Common myeloid progenitor, CD34-positive (primary cell): ENCODE measurements around the gene CD2BP2.
"Not testable (repeated sequence)": the region's sequence is repeated elsewhere in the genome, so short reads cannot be mapped to it uniquely, and the experiment has no call there.

Experiments
- CTCF ChIA-PET: fragments of 350-600 bp; sonication (Branson Sonifier 250); formaldehyde crosslinking; loops from one replicate; lab custom pipeline; 2021; ENCODE audit warnings: antibody characterized with exemption; lab: Charles Lee
- POLR2A ChIA-PET: fragments of 350-600 bp; sonication (Branson Sonifier 250); formaldehyde crosslinking; loops from one replicate; lab custom pipeline; 2021; ENCODE audit warnings: antibody characterized with exemption; lab: Charles Lee
- DNase-seq, 3 donors: peaks; one replicate each; pipeline versions ENCODE4 v3.0.0 to v3.0.0-alpha.2; 2013
- H3K27ac ChIP-seq, 2 experiments: 1 replicate in 1 of 2; 2 replicates in 1 of 2; pipeline ENCODE4 v1.7.0; 2013; ENCODE audit warnings: inconsistent platforms in 2 of 2, low read length in 2 of 2, mild to moderate bottlenecking in 2 of 2, low read depth in 1 of 2, moderate library complexity in 1 of 2; ENCODE audit not compliant: severe bottlenecking in 2 of 2, insufficient read depth in 1 of 2, poor library complexity in 1 of 2
- H3K27me3 ChIP-seq, 5 experiments: replicated peaks in 2 of 5; 1 replicate in 3 of 5; 2 replicates in 2 of 5; pipeline versions ENCODE4 v1.6.1 to v1.7.0; 2013; ENCODE audit warnings: low read length in 4 of 5, mild to moderate bottlenecking in 2 of 5, moderate library complexity in 2 of 5, inconsistent platforms in 1 of 5; ENCODE audit not compliant: insufficient read depth in 5 of 5, control insufficient read depth in 4 of 5
- H3K36me3 ChIP-seq, 4 experiments: 1 replicate in 2 of 4; 2 replicates in 2 of 4; pipeline versions ENCODE4 v1.6.1 to v1.7.0; 2013; ENCODE audit warnings: low read length in 3 of 4, control low read depth in 1 of 4, mild to moderate bottlenecking in 1 of 4; ENCODE audit not compliant: control insufficient read depth in 4 of 4, insufficient read depth in 4 of 4
- H3K4me1 ChIP-seq, 4 experiments: 1 replicate in 3 of 4; 2 replicates in 1 of 4; pipeline versions ENCODE4 v1.6.1 to v1.7.1; 2013; ENCODE audit warnings: low read length in 3 of 4, mild to moderate bottlenecking in 3 of 4, control low read depth in 1 of 4, inconsistent platforms in 1 of 4, moderate library complexity in 1 of 4; ENCODE audit not compliant: control insufficient read depth in 4 of 4, insufficient read depth in 4 of 4; ENCODE audit errors: control extremely low read depth in 1 of 4
- H3K4me3 ChIP-seq, 7 experiments: 1 replicate in 4 of 7; 2 replicates in 3 of 7; pipeline versions ENCODE4 v1.5.1 to v1.7.0; 2013; ENCODE audit warnings: mild to moderate bottlenecking in 7 of 7, low read length in 6 of 7, moderate library complexity in 6 of 7, inconsistent platforms in 2 of 7, low read depth in 2 of 7, control low read depth in 1 of 7; ENCODE audit not compliant: insufficient read depth in 4 of 7, control insufficient read depth in 1 of 7; ENCODE audit errors: extremely low read depth in 1 of 7
- H3K9me3 ChIP-seq, 5 experiments: 1 replicate in 4 of 5; 2 replicates in 1 of 5; pipeline versions ENCODE4 v1.6.1 to v1.7.1; 2013; ENCODE audit warnings: low read length in 4 of 5, mild to moderate bottlenecking in 2 of 5, inconsistent platforms in 1 of 5, low read depth in 1 of 5, moderate library complexity in 1 of 5; ENCODE audit not compliant: control insufficient read depth in 4 of 5, insufficient read depth in 2 of 5; ENCODE audit errors: control extremely low read depth in 1 of 5
- WGBS: methylation state at CpG from one replicate; pipeline ENCODE4 v1.1.5; 2013; ENCODE audit not compliant: insufficient coverage; 5-methylcytosine and 5-hydroxymethylcytosine counted together

The CD2BP2 gene

DNA sequence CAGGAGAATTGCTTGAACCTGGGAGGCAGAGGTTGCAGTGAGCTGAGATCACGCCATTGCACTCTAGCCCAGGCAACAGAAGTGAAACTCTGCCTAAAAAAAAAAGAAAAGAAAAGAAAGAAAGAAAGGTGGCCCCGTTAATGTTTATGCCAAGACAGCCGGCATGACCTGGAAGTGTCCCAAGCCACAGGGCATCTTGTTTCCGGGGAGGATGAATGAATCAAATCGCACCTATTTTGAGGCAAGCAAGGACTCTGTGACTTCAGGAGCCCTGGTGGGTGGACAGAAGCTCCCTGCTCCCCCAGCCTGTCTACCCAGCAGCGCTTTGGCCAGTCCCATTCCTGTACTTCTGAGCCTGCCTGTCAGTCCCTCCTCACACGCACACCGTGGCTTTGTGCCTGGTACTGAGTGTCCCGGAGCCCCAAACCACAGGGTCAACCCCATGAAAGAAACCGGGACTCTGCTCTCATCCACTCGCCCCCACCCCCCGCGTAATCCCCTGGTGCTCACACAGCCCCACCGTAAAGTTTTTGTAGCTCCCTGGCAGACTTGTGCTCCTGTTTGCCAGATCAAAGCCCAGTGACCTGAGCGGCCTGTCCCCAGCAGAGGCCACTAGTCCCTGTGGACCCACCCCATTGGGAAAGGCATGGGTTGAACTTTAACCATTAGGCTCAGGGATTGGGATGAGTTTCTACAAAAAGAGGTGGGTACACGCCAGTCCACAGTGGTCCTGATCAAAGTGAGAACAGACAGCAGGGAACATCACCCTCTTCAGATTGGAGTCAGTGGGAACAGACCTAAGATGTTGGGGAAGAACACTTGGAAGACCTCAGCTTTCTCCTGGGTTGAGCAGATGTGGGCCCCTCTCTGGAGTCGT is 19.3 kb downstream of the CD2BP2 start:
- POLR2A ChIA-PET, result interaction anchor here (0.6 kb wide), 1 partner anchor 9 kb away, joined by 3 read pairs; no protein-coding TSS in a partner anchor
- DNase-seq, result peak in 1 of 3 donors; percentile 64
- no peaks in the 10 kb centered on the region for H3K9me3 ChIP-seq
- peak overlapping the region in 1 of 2 experiments; percentile 73 for H3K27ac ChIP-seq
- no peaks in the 10 kb centered on the region for H3K27me3 ChIP-seq
- CTCF ChIA-PET, result interaction anchor here (0.9 kb wide), 1 partner anchor 19 kb away, joined by 4 read pairs; the partner anchor contains the start of gene CD2BP2
- WGBS, result 50% methylated on average over 14 of the region's 17 CpGs
- H3K4me3 ChIP-seq, result peak overlapping the region; percentile 59 to 88 (median 73)
- H3K4me1 ChIP-seq, result peaks cover 0 to 19% (median 13%) of the 10 kb centered on the region in 4 experiments
- no peaks in the 10 kb centered on the region for H3K36me3 ChIP-seq

DNA sequence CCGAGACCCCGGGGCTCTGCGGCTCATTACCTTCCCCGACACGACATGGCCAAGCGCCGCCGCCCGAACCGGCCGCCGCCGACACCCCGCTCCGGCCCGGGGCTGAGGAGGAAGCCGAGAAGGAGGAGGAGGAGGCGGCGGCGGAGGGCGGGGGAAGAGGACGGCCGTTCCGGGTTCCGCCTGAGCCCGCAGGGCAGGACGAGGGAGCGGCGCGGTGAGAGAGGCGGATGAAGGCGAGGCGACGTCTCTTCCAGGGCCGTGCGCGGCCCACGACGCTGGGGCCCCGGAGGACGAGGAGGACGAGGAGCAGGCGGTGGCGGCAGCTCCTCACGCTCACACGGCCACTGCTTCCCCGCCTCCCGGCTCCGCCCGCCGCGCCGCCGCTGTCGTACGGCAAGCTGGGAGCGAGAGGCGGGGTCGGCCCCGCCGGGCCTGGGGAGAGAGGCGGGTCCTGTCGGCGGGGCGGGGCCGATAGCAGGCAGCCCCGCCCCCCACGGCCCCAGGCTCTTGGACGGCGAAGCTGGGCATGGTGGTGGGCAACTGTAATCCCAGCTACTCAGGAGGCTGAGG is 20.0 kb downstream of the CD2BP2 start:
- peaks cover 0 to 16% (median 13%) of the 10 kb centered on the region in 4 experiments for H3K4me1 ChIP-seq
- 0% methylated on average over 52 of the region's 70 CpGs for WGBS
- not testable (repeated sequence) for H3K9me3 ChIP-seq

DNA sequence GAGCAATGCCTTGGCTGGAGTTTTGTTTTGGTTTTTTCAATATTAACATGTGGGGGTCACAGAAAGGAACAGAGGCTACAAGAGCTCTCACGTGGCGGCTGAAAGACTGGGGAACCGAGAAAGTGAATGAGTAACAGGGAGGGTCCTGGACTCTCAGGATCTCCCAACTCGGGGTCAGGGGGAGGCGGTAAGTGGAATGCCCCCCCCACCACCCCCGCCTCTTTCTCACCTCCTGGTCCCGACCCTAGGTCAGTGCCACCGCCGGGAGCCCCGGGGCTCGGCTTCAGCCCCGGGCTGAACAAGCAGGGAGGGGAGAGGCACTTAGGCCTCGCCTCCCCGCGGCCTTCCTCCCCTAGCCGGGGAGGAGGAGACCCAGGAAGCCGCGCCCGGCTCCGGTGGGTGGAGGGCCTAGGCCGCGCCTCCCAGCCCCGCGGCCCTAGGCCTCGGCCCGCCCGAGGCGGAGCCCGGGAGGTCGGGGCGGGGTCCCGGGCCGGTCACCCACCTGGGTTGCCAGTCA is 20.6 kb downstream of the CD2BP2 start:
- H3K27me3 ChIP-seq, H3K9me3 ChIP-seq, CTCF ChIA-PET, POLR2A ChIA-PET, H3K36me3 ChIP-seq: not testable (repeated sequence)
- WGBS, result 0% methylated on average over 9 of the region's 33 CpGs
- peak; percentile 71 to 84 (median 78) for DNase-seq
- Histone ChIP-seq H3K4me1 (peaks cover 0 to 16% (median 13%) of the 10 kb centered on the region in 4 experiments), H3K27ac (peak overlapping the region in 1 of 2 experiments; percentile 73), H3K4me3 (peak overlapping the region; percentile 42 to 88 (median 73))

More for the DNA sequence above, 20.0 kb downstream of the CD2BP2 start:
- ChIA-PET POLR2A (interaction anchor here (0.6 kb wide), 1 partner anchor 9 kb away, joined by 3 read pairs; no protein-coding TSS in a partner anchor), CTCF (interaction anchor here (0.9 kb wide), 1 partner anchor 20 kb away, joined by 4 read pairs; the partner anchor contains the start of gene CD2BP2)
- DNase-seq, result peak; percentile 73 to 82 (median 81)
- not testable (repeated sequence) for H3K36me3 ChIP-seq, H3K27me3 ChIP-seq
- H3K4me3 ChIP-seq, result peak overlapping the region; percentile 59 to 88 (median 73)
- peak overlapping the region in 1 of 2 experiments; percentile 73 for H3K27ac ChIP-seq

DNA sequence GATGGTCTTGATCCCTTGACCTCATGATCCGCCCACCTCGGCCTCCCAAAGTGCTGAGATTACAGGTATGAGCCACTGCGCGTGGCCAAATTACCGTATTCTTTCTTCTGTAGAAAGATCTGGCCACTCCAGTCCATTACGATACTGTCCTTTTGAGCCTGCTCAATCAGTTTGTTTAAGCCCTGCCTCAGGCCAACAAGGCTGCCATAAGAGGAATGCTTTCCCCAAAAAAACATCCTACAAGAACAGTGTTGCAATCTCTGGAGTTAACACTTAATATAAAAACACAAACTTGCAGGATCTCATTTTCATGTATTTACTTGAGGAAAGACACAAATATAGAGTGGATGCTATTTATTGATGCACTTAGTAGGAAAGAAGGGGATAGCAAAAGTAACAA is 30.9 kb downstream of the CD2BP2 start:
- H3K4me1 ChIP-seq, H3K36me3 ChIP-seq, H3K27me3 ChIP-seq, H3K9me3 ChIP-seq, H3K27ac ChIP-seq, H3K4me3 ChIP-seq, DNase-seq: not testable (repeated sequence)
- ChIA-PET CTCF (interaction anchor here (0.6 kb wide), 1 partner anchor 25 kb away, joined by 4 read pairs; no protein-coding TSS in a partner anchor), POLR2A (interaction anchor here (0.6 kb wide), 1 partner anchor 20 kb away, joined by 3 read pairs; no protein-coding TSS in a partner anchor)
- WGBS, result 100% methylated on average over 2 of the region's 6 CpGs

DNA sequence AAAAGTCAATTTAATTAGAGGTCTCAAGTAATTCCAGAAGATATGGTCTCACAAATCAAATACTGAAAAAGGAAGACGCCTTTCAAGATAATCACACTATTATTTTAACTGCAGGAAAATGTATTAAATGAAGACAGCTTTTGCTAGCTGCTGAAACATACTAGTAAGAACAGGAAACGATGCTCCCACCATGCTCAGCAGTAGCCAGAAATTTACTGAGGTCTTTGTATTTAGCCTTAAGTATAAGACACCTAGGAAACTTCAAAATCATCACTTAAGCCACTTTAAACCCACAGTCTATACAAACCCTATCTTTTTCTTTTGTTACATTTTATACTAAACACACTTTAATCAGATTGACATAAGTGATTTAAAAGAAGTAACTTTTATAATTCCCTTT is 36.5 kb downstream of the CD2BP2 start:
- H3K36me3 ChIP-seq, H3K9me3 ChIP-seq, POLR2A ChIA-PET, DNase-seq, CTCF ChIA-PET, H3K4me1 ChIP-seq, H3K4me3 ChIP-seq, H3K27me3 ChIP-seq, H3K27ac ChIP-seq: not testable (repeated sequence)
- WGBS, result no CpG with 5 or more reads among the region's 2 CpGs

DNA sequence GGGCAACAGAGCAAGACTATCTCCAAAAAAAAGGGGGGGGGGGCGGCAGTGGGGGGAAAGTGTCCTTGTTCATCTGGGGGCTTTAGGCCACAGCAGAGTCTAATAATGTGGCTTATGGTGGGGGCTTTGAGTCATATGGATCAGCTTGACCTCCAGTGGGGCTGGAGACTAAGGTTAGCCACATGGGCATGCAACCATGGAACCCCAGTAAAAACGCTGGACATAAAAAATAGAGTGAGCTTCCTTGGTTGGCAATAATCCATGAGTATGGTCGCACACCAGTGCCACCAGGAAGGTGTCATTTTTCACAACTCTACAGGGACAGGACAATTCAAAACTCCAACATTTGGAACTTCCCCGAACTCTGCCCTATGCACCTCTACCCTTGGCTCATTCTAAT is 44.2 kb downstream of the CD2BP2 start:
- H3K27ac ChIP-seq, DNase-seq, H3K4me3 ChIP-seq, H3K4me1 ChIP-seq, H3K9me3 ChIP-seq, H3K27me3 ChIP-seq, CTCF ChIA-PET, POLR2A ChIA-PET, H3K36me3 ChIP-seq: not testable (repeated sequence)
- WGBS, result no CpG with 5 or more reads among the region's 4 CpGs
